Activated CD4-positive, CD25-positive, alpha-beta regulatory T cell treated with anti-CD3 and anti-CD28 coated beads, Interleukin-2, amount 50 U/mL, for 72 hours (primary cell): ENCODE data around the gene PRDX4.
"Not testable (repeated sequence)": the region's sequence is repeated elsewhere in the genome, so short reads cannot be mapped to it uniquely, and the experiment has no call there.

Experiments
- DNase-seq: peaks from one replicate; pipeline ENCODE4 v3.0.0; 2021

PRDX4 gene

DNA sequence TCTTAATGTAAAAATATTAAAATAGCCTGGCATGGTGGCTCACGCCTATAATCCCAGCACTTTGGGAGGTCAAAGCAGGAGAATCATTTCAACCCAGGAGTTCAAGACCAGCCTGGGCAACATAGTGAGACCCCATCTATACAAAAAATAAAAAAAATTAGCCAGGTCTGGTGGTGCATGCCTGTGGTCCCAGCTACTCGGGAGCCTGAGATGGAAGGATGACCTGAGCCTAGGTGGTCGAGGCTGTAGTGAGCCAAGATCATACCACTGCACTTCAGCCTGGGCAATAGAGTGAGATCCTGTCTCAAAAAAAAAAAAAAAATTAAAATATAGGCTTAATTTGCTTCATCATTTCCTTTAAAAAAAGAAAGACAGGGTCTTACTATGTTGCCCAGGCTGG is 9.2 kb downstream of the PRDX4 start:
- DNase-seq, result not testable (repeated sequence)

DNA sequence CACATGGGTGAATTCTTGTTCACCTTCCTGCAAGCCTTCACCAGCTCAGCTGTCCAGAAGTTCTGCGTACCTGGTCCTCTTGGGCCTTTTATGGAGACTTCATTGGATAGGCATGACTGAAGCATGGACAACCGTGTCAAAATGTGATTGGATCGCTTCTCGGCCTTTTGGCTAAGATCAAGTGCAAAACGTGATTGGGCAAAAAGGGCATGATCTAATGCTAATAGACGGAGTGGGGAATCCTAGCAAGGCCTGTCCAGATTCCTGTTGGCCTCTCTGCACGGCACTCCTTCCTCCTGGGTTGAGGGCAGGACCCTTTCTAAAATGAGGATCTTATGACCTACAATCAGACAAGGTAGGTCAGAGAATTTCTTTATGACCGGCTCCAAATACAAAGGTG is 24.9 kb downstream of the PRDX4 start:
- DNase-seq, result no peak

- DNase-seq, result no peak
These were observed 27.3 kb downstream of the PRDX4 start for GRCh38 chrX:23694606-23695005.

DNA sequence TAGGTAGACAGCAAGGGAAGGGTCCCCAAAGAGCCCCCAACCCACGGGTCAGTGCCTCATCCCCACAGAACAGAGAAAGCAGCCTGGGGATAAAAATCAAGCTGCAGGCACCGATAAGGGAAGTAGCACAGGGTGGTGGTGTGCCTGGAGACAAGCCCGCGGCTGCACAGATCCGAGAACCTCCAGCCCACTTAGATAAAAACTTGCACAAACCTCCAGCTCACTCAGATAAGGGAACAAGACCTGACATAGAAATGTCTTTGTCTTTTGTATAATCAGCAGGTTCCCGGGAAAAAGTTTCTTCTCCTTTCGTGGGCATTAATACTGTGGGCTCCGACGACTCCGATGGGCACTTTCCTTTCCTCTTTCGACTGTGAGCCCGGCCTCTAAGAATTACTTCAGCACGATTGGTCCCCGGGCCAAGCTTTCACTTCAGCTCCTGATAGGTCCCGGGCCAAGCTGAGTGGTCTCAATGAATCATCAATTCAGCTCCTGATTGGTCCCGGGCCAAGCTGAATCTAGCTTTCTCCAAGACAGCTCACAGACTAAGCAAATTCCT is 32.4 kb downstream of the PRDX4 start:
- DNase-seq, result no peak

DNA sequence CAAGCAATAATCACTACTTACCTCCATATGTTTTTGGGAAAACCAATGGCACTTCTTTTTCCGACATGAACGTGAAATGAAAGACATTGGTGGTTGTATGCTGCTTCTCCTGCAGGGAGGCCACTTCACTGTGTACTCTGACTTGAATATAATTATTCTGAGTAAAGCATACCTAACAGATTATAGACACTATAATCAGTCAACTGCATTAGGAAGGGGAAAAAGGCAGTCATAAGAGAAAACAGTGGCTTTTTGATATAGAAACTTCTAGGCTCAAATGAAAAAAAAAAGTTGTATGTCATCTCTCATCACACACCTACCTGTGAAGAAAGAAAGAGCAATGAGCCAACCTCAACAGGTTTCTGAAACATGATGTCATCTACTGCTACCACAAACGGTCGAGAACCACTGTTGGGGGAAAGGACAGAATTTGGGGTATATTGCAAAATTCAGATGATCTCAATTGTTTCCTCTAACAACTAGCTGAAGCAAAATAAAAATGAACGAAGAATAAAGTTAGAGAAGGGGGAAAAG is 37.4 kb downstream of the PRDX4 start:
- no peak for DNase-seq

GRCh38 chrX:23705235-23705634 is 37.9 kb downstream of the PRDX4 start:
- no peak for DNase-seq

GRCh38 chrX:23720117-23720677 is 52.9 kb downstream of the PRDX4 start:
- DNase-seq, result no peak

DNA sequence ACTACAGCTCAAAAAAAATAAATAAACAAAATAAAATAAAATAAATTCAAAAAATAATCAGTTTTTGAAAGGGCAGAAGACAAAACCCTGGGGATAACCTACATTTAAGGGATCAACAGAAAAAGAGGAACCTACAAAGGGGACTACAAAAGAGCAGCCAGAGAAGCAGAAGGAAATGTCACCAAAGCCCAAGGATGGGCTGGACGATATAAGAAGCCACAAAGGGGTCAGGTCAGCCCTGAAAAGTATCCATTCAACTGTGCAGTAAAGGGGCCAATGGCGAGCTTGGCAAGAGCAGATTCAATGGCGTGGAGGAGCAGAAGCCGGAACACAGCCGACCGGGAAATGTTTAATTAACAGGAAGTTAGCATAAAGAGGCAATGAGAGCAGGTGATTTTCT is 58.9 kb downstream of the PRDX4 start:
- no peak for DNase-seq

DNA sequence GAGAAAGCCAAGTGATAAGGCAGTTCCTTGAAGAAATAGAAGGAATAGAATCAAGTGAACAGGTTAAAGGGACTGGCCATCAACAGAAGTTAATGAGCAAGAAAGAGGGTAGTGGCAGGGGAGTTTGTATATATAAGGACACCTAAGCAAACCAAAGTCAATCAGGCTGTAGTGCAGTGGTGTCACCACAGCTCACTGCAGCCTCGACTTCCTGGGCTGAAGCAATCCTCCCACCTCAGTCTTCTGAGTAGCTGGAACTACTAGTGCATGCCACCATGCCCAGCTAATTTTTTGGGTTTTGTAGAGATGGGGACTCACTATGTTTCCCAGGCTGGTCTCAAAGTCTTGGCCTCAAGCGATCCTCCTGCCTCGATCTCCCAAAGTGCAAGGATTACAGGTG is 59.9 kb downstream of the PRDX4 start:
- DNase-seq, result no peak

GRCh38 chrX:23729214-23729613 is 61.9 kb downstream of the PRDX4 start:
- DNase-seq, result no peak

DNA sequence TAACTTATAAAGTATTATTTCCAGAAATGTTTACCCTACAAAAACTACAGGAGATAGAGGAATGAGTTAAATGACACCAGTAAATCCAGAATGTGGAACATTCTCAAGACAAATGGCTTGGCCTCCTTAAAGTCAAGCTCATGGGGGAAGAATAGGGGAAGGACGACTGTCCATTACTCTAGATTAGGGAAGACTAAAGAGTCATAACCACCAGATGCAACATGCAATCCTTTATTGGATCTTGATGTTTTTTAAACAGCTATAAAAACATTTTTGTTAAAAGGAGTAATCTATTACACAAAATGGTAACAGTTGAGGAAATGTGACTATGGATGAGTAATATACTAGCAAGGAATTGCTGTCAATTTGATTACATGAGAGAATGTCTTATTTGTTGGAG is 64.7 kb downstream of the PRDX4 start:
- DNase-seq, result no peak

GRCh38 chrX:23732704-23733103 is 65.4 kb downstream of the PRDX4 start:
- DNase-seq, result no peak
